ENCODE results near the gene C9orf78. TPM values are rescaled to one million over a fixed set of nuclear protein-coding genes. Genes with fewer than 3 reads are reported as not detected.
A peak's percentile ranks its signal among the peaks of the same experiment; 100 is the strongest.
"Not testable (repeated sequence)": the region's sequence is repeated elsewhere in the genome, so short reads cannot be mapped to it uniquely, and the experiment has no call there.

The C9orf78 gene
- total RNA-seq, 1 donor from 2014 or later: 37.2 TPM

DNA sequence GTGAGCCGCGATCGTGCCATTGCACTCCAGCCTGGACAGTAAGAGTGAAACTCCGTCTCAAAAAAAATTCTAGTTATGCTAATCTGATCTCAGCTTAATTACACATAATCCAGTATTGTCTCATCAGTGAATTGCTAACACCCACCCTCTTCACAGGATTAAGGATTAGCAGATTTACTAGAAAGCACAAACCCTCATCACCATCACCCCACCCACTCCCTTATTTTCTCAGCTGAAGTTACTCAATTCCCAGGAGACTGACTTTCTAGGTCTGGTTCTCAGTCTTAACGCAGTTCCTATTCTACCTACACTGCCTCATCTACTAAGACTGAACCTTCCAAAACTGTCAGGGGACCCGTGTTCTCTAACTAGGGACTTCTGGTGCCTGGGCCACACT, 23.1 kb downstream of the C9orf78 start:
- no peak for DNase-seq

DNA sequence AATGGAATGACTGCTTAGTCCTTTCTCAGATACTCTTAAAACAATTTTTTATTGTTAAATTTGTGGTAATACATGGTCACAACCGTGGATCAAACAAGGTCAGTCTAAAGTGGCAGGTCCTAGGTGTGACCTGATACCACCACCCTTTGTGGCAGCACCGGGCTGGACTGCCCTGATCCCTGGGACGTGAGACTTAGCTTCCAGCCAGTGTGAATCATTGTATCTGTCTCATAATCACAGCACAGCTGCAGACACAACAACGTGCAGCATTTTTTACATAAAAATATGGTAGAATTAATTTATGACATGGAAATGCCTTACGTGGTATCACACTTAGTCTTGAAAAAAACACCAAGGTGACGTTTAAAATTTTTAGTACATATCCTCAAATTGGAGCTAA, 24.3 kb downstream of the C9orf78 start:
- DNase-seq: no peak

DNA sequence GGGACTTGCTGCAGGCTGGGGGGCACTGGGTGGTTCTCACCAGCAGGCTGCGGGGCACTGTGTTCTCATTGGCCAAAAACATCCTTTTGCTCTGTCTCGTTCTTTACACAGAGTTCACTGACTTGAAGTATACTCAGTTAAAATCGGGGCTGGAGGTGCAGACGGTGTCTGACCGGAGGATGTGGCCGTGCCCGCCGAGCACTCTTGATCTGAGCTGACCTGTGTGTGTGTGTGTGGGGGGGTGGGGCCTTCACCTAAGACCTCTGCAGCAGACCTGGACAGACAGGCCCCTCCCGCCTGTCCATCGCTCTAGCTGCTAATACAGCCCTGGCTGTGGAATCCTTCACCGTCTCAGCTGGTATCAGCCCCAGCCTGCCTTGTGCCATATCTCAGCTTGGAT, 25.0 kb downstream of the C9orf78 start:
- no peak for DNase-seq

DNA sequence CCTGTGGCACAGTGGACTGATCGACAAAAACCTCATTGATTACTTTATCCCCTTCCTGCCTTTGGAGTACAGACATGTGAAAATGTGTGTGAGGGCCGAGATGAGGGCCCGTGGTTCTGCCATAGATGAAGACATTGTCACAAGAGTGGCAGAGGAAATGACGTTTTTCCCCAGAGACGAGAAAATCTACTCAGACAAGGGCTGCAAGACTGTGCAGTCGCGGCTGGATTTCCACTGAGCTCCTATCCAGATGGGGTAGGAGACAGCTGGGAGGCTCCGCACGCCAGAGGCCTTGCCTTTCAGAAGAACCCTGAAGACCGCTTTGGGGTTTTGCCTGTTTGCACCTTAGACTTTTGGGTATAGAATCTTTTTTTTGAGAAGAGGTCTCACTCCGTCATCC, 25.7 kb downstream of the C9orf78 start:
- DNase-seq: no peak

DNA sequence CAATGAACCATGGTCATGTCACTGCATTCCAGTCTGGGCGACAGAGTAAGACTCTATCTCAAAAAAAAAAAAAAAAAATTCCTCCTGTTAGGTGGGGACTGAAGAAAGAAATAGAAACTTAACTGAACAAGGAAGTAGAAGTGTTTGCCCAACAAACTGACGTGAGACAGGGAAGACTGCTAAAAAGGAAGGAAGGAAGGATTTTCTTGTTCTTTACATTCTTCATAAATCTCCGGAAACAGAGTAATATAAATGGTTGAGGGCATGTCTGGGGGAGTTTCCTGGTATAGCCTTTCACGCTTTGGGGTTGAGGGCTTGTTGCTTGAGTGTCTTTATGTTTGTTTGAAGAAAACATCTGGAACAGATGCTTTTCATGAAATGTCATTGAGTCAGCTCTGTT, 29.0 kb downstream of the C9orf78 start:
- no peak for DNase-seq

DNA sequence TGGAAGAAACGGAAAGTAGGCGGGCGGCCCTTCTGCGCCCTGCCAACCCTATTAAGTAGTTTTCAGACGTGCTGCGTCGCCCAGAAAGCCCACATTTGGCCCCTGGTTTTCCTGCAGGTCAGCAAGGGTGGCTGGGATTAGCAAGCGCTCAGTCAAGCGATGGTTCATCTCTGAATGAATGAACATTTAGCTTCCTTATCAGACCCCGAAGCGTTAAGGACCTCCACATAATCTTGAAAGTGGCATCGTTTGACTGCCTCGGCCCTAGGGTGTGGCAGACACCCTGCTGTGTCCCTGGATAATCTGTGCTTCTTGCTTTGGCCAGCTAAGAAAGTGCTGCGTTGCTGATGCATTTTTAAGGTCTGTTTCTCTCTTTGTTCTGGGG, 31.4 kb downstream of the C9orf78 start:
- DNase-seq: no peak

DNA sequence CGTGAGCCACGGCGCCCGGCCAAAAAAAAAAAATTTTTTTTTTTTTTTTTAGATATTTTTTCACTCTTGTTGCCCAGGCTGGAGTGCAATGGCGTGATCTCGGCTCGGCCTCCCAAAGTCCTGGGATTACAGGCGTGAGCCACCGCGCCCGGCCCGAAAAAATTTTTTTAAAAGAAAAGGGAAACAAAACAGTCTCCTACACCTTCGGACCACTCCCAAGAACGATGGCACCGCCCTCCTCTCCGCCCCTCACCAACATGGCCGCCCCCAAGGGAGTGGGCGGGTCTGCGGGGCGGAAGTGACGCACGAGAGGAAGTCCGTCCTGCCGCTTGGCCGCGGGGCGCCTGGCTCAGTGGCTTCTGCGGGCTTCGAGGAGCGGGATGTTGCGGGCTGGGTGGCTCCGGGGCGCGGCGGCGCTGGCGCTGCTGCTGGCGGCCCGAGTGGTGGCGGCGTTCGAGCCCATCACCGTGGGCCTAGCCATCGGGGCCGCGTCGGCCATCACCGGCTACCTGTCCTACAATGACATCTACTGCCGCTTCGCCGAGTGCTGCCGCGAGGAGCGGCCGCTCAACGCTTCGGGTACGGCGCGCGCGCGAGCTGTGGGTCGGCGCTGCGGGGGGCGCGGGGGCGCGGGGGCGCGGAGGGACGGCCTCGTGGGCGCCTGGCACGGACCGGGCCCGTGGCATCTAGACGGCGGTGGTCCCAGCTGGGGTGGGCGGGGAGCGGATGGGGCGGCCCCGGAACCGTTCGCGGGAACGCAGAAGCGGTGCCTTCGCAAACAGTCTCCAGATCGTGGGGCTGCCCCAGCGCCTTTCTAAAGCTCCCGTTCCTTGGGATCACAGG, 32.0 kb downstream of the C9orf78 start, which contains the start of gene TOR1B:
TSS of gene TOR1B (plus strand) at position 352 of the 843 bp plus-strand sequence. CDS start at position 381, 29 bp downstream.
- peak; percentile 98 for DNase-seq

DNA sequence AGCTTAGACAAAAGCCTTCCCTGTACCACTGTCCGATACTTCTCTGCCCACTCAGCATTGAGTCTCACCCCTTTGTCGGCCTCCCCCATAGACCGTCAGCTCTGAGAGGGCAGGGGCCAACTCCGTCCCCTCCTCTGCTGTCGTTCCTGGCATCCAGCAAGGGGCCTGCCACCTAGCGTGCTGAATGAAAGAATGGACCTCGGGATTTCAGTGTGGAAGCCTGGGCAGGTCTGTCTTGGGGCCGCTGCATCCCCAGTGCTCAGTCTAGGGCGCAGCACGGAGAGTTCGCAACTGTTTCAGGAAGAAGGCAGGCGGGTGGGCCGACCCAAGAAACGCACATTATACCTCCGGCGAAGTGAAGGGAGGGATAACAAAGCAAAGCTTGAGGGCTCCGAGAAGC, 33.6 kb downstream of the C9orf78 start:
- no peak for DNase-seq

DNA sequence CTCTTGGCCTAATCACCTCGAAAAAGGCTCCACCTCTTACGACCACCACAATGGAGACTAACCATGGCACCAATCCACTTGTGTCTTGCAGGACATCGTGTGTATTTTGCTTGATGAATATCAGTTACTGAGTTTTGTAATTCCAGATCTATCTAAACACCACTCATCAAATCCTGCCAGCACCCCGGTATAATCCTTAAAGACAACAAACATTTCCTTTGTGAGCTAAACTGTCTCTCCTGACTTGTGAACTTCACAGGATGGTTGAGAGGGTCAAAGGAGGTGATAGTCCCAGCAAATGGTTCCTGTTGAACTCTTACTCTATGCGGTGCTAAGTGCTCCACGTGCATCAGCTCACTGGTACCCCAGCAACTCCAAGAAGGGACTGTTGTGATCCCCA, 36.1 kb downstream of the C9orf78 start:
- no peak for DNase-seq

DNA sequence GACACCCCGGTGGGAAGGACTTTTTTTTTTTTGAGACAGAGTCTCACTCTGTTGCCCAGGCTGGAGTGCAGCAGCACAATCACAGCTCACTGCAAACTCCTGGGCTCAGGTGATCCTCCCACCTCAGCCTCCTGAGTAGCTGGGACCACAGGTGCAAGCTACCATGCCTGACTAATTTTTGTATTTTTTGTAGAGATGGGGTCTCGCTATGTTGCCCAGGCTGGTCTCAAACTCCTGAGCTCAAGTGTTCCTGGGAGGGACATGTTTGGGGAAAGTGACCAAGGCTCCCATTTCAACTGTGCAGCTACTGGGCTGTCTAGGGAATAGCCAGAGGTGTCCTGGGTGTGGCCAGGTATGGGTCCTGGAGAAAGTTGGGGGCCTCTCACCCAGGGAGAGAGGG, 39.0 kb downstream of the C9orf78 start:
- not testable (repeated sequence) for DNase-seq

DNA sequence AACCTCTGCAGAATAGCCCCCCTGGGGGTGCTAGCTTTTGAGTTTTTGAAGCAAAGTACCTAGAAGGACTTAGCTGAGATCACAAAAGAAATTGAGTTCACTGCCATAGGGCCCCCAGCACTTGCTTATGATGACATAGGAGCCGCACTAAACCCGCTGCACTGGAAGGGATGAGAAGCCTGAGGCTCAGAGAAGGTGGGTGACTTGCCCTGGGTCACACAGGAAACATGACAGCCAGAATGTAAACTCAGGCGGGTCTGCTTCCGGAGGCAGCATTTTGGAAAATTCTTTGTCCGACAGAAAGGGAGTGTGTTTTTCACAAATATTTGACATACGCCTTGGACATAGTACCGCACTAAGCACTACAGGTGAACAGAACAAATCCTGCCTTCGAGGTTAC, 40.5 kb downstream of the C9orf78 start:
- DNase-seq: no peak

DNA sequence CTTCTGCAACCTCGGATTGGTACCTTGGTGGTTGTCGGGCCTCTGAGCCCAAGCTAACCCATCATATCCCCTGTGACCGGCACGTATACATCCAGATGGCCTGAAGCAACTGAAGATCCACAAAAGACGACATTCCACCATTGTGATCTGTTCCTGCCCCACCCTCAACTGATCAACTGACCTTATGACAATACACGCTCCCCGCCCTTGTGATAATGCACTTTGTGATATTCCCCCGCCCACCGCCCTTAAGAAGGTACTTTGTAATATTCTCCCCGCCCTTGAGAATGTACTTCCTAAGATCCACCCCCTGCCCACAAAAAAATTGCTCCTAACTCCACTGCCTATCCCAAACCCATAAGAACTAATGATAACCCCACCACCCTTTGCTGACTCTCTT, 48.6 kb downstream of the C9orf78 start:
- DNase-seq: no peak

DNA sequence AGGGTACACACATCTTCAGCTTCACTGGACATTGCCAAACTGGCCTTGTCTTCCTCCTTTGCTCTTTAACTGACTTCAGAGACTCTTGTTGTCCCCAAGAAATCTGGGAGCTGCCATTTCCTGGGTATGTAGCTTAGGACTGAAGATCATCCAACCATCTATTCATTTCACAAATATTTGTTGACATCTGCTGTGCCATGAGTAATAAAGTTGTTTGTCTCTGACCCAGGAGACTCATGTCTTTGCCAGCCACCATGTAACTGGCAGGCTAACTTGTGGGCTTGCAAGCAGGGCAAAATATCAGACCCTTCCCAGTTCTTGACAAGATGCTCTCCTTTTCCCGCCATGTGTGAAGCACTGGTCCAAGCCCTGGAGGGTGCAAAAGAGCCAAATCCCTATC, 49.2 kb downstream of the C9orf78 start:
- DNase-seq: no peak

DNA sequence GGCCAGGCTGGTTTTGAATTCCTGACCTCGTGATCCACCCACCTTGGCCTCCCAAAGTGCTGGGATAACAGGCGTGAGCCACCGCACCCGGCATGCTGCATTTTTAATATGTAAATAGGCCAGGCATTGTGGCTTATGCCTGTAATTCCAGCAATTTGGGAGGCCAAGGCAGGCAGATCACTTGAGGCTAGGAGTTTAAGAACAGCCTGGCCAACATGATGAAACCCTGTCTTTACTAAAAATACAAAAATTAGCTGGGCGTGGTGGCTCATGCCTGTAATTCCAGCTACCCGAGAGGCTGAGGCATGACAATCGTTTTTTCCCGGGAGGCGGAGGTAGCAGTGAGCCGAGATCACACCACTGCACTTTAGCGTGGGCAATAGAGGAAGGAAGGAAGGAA, 50.1 kb downstream of the C9orf78 start:
- DNase-seq: not testable (repeated sequence)

DNA sequence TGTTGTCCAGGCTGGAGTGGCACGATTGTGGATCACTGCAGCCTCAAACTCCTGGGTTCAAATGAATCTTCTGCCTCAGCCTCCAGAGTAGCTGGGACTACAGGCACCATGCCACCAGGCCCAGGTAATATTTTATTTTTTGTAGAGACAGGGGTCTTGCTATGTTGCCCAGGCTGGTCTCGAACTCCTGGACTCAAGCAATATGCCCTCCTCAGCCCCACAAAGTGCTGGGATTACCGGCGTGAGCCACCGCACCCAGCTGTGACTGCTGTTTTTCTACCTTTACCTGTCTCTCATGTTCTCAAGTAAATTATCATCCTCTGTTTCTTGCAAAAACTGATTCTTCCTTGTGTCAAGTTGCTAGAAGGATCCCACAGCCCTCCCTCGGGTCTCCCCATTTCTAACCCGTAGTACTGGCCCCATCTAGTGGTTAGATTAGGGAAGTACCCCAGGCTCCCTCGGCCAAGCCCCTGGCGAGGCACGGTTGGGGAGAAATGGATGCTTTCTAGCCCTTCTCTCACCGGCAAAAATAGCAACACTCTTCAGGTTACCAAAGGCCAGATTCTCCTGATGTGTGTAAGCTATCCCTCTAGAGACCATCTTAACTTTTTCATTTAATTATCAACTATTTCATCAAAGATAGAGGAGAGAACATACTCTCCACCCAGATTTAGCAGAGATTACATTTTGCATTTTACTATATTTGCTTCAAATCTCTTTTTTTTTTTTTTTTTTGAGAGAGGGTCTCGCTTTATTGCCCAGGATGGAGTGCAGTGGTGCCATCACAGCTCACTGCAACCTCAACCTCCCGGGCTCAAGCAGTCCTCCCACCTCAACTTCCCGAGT, 51.3 kb downstream of the C9orf78 start:
- peak; percentile 88 for DNase-seq

DNA sequence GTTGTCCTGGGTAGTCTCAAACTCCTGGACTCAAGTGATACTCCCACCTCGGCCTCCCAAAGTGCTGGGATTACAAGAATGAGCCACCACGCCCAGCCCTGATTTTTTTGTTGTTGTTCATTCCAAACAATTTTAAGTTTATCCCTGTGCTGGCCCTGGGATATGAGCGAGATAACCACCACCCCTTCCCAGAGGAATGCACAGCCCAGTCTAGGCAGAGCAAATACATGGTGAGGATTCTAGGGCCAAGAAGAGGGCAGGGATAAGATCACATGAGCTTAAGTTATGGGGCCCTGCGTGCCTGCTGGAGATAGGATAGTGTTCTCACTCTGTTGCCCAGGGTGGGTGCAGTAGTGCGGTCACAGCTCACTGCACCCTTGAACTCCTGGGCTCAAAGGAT, 53.1 kb downstream of the C9orf78 start:
- no peak for DNase-seq

DNA sequence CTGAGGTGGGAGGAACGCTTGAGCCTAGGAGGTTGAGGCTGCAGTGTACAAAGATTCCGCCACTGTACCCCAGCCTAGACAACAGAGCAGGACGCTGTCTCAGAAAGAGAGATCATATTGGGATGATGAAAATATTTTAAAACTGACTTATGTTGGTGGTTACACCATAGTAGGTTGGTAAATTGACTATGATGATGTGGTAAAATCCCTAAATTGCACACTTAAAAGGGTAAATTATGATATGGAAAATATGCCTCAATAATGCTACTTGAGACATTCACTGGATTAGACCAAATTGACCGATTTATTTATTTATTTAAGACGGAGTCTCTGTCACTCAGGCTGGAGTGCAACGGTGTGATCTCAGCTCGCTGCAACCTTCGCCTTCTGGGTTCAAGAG, 53.9 kb downstream of the C9orf78 start:
- DNase-seq: no peak

DNA sequence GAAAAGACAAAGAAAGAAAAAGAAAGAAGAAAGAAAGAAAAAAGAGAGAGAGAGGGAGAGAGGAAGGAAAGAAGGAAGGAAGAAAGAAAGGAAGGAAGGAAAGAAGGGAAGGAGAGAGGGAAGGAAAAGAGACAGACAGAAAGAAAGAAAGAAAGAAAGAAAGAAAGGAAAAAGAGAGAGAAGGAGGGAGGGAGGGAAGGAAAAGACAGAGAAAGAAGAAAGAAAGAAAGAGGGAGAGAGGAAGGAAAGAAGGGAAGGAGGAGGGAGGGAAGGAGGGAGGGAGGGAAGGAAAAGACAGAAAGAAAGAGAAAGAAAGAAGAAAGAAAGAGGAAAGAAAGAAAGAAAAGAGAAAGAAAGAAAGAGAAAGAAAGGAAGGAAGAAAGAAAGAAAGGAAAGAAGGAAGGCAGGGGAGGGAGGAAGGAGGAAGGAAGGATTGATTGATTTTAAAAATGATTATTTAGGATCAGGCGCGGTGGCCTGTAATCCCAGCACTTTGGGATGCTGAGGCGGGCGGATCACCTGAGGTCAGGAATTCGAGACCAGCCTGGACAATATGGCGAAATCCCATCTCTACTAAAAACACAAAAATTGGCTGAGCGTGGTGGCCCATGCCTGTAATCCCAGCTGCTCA, 55.4 kb downstream of the C9orf78 start:
- DNase-seq: no peak

DNA sequence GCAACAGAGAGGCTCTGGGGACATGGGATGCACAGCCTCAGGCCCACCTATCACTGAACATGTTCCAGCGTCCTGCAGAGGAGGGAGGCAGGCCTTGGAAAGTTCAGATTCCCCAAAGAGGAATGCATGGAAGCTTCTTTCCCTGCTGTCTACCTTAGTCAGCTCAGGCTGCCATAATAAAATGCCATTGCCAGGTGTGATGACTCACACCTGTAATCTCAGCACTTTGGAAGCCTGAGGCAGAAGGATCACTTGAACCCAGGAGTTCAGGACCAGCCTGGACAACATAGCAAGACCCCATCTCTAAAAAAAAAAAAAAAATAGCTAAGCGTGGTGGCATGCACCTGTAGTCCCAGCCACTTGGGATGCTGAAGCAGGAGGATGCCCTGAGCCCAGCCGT, 56.6 kb downstream of the C9orf78 start:
- DNase-seq: no peak

DNA sequence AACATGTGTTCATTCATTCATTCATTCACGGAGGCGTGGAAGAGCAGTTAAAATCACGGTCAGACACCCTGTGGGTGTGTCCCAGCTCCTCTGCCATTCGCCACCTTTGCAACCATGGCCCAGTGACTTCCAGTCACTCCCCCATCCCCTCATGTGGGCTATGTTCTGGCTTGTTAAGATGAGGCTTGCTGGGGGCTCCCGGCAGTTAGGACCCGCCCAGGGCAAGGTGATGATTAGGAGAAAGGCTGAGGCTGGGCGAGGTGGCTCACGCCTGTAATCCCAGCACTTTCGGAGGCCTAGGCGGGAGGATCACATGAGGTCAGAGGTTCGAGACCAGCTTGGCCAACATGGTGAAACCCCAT, 57.3 kb downstream of the C9orf78 start:
- no peak for DNase-seq
